Measurements from ENCODE around the gene MOB3C.

MOB3C gene

DNA sequence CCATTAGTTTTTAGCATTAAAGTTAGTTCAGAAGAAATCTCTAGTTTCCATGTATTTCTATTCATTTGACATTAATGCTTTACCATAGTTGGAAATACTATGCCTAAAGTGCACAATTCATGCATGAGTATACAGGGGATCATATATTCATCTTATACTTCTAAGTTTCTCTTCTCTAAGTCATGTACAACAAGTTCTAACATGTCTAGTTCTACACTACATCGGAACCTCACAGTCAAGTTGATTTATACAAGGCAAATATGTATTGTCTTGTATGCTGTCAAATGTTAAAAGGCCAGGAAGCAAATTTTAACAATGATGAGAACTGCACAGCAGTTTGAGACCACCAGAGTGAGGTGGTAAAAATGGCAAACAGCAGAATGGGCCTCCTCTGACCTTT is 22.9 kb upstream of the MOB3C start:
- in situ Hi-C loops (cut with HindIII; ENCODE audit: low sequenced_read_pairs), result no loop called here

DNA sequence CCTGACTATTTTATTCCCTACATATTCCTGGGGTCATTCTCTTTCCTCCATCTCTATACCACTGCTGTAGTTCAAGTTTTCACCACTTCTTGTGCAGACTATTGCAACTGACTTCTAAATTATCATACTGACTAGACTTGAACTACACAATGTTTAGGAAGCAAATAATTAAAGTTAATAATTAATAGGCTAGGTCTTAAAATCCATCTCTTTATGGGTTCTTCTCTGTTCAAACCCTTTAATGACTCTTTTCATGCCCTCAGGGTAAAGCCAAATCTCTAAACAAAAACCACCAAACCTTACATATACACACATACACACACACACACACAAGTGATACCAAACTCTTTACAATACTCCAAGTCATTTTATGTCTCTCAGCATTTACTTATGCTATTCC is 22.3 kb upstream of the MOB3C start:
- in situ Hi-C loops (cut with HindIII; ENCODE audit: low sequenced_read_pairs), result no loop called here

DNA sequence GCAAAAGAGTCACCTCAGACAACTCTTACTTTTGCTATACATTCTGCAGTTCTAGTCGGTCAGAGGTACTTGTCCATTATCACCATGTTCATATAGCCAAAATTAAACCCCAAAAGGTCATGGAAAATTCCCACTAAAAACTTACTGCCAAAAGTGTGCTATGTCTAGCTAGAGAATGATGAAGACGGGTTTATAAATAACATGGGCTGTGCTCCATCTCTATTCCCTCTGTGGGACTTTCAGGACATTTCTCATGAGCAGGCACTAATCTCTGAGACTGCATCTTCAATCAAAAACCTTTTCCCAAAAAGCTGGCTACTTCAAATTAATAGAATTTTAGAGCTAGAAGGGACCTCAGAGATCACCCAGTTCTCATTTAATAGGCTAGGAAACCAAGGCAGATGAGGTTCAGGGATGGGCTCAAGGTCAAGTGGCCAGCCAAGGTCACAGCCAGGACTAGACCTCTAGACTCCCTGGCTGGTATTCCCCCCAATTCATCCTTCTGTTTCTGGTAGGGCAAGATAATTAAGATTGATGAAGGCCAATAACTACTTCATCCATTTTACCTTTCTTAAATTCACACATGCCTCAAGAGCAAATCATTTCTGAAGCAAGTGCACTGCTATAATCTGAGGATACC is 21.0 kb upstream of the MOB3C start:
- in situ Hi-C loops (cut with HindIII; ENCODE audit: low sequenced_read_pairs), result no loop called here

DNA sequence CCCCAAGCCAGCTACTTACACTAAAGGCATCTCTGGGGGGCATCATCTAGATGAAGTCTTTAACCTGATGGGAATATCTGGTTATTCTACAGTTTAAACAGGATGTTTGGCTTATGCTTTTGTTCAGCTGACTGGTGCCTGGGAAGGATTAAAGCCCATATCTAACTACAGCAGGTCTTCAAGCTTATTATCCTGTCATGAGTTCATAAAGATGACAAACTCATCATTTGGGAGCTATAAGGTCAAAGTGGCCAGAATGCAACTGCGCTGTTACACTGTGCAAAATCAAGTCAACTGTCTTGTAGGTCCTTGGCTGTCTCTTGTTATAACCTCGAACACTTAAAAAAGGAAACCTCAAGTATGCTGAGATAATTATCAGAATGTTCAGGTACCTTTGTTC is 18.6 kb upstream of the MOB3C start:
- in situ Hi-C loops (cut with HindIII; ENCODE audit: low sequenced_read_pairs), result no loop called here

DNA sequence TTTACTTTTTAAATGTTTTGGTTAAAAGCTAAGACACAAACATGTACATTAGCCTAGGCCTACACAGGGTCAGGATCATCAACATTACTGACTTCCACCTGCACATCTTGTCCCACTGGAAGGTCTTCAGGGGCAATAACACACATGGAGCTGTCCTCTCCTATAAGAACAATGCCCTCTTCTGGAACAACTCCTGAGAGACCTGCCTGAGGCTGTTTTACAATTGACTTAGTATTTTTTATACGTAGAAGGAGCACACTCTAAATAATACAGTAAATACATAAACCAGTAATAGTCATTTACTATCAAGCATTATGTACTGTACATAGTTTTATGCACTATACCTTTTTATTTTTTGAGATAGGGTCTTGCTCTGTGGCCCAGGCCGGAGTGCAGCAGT is 14.1 kb upstream of the MOB3C start:
- in situ Hi-C loops (cut with HindIII; ENCODE audit: low sequenced_read_pairs), result no loop called here

DNA sequence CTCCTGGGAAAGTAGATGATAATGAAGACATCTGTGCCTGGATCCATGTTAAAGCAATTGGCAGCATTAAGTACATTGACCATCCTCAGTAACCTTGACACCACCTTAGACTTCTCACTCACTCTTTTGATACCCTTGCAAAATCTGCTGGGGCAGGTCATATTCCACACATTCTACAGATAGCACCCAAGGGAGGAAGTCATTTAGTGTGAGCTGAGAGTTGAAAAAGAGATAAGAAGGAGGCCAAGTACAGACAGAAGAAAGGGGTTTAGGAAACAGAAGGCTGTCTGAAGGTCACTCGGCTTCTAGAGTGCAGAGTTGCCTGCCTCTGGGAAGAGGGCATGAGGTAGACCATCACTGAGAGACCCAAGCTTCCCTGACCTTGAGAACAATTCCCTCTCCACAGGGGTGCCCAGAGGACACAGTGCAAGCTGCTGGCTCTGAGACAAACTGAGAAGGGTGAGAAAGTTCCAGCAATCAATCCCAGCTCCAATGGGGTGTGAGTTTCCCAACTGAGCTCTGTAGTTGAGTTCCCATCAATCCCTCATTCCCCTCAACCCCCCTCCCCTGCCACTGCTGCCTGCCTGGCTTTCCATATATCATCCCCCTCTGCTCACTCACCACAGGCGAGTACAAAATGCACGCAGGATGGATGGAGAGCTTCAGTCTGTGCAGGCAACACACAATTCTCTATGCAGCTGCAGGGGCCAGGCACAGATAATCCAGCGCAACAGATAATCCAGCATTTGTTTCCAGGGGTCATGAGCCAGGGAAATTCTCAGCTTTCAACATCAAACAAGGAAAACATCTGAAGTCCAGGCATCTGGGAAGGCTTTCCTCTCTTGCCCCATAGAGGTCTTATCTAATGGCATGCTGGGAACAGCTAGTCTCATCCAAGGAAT is 7.4 kb upstream of the MOB3C start:
- in situ Hi-C loops (cut with HindIII; ENCODE audit: low sequenced_read_pairs), result no loop called here

DNA sequence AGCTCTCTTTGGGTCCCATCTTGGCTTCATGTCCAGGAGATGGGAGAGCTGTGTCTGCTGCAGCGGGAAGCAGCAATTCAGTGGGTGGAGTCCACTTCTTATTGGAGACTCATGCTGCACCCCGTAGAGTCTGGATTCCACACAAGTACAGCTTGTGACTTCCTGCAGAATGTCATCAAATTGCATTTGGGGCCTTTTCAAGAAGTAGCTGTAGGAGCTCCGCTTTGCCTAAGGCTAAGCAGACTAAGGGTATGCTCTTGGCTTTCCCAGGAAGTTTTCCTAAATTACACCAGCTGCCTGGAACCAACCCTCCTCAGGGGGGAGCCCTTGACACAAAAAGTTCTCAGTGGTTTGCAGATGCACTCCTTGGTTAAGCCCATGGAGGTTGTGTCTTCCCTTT is 5.7 kb upstream of the MOB3C start:
- in situ Hi-C loops (cut with HindIII; ENCODE audit: low sequenced_read_pairs), result no loop called here

DNA sequence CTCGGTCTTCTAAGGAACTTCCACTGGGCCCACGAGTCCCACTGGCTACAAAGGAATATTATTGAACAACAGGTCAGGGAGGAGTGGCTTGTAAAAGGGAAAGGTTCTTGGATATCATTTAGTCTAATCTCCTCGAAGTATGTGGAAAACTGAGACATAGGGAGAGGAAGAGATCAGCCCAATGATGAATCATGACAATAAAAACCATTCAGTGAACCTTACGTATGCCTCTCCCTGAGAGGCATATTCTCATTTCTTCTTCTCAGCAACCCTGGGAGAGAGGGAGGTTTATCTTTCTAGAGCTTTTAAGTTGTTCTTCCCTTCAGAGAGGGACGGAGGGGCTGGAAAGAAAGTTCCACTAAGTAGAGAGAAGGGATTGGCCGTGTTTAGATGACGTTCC is 5.3 kb upstream of the MOB3C start:
- in situ Hi-C loops (cut with HindIII; ENCODE audit: low sequenced_read_pairs), result no loop called here

DNA sequence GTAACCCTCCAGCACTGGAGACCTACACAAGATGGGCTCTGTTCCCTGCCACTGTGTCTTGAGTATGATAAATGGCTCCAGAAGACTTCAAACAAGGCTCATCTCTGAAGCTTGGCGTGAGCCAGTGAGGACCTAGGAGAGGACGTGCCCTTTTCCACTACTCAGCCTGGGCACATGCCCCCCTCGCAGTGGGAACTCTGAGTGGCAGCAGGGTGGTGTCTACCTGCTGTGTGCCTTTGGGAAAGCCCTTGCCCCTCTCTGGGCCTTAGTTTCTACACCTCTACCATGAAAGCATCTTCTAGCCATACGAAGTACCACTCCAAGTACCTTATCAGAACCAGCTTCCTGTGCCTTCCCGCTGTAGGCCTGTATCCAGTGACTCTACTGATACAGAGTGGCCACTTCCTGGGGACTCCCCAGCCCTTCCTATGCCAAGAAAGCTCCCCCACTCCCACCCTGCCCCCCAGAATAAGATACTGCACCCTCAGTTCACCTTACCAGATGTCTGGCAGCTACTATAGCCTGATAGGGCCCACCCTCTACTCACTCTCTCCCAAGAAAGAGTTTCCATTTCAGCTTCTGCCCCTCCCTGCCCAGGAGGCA is 3.1 kb upstream of the MOB3C start:
- in situ Hi-C loops (cut with HindIII; ENCODE audit: low sequenced_read_pairs), result no loop called here

DNA sequence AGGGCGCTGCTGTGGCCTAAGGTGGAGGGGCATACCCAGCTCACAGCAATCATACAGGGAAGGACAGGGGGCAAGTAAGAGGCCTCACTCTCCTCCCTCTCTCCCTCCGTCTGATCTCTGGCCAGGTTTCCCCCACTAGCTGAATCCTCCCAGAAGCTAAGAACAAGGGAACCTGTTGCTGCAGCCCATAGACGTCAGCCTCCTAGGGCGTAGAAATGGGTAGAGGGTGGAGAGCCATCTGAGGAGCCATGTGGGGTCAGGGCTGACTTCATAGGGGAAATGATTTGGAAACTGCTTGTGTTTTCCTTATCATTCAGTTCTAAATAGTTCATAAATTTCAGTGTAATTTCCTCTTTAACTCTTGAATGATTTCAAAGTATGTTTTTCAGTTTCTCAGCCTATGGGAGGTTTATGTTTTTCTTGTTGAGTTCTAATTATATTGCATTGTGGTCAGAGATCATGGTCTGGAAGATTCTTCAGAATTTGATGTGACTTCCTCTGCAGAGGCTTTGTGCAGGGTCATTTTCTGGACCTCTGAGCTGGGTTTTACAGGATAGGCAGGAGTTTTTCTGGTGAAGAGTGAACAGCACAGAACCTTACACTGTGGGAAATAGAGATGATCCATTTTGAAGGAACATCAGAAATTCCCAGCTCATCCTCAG is 2.3 kb upstream of the MOB3C start:
- in situ Hi-C loops (cut with HindIII; ENCODE audit: low sequenced_read_pairs), result no loop called here

DNA sequence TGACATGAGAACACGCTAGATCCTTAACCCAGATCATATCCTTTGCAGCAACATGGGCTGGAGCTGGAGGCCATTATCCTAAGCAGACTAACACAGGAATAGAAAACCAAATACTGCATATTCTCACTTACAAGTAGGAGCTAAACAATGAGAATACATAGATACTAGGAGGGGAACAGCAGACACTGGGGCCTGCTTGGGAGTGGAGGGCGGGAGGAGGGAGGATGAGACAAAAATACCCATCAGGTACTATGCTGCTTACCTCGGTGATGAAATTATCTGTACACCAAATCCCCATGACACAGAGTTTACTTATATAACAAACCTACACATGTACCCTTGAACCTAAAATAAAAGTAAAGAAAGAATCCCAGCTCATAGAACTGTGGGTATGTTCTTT is 1.2 kb upstream of the MOB3C start:
- in situ Hi-C loops (cut with HindIII; ENCODE audit: low sequenced_read_pairs), result no loop called here

DNA sequence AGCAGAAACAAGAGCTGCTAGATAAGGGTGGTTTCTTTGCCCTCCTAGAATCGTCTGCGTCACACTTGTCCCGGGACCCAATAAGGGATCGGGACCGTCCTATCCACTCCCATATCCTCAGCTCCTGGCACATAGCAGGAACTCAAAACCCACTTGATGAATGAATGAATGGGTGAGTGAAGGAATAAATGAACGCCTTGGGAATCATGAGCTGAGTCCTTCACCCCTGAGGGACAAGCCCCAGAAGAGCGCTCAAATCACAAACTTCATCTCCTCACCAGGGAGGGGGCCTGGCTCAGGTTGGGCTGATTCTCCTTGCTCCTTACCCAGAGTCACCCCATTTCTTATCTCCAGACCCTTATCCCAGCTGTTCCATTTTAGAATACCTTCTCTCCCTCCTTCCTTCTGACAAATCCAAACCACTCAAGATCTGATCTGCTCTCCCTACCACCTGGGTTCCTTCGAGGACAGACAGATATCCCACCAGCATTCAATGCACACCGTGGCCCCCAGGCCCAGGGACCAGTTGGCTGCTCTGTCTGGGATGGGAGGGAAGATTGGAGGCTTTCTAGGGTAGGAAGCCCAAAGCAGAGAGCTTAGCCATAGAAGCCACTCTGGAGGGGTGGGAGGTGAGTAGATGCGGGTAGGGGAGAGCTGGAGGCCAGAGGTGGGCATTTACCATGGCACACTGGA is 643 bp upstream of the MOB3C start:
- in situ Hi-C loops (cut with HindIII; ENCODE audit: low sequenced_read_pairs), result no loop called here

DNA sequence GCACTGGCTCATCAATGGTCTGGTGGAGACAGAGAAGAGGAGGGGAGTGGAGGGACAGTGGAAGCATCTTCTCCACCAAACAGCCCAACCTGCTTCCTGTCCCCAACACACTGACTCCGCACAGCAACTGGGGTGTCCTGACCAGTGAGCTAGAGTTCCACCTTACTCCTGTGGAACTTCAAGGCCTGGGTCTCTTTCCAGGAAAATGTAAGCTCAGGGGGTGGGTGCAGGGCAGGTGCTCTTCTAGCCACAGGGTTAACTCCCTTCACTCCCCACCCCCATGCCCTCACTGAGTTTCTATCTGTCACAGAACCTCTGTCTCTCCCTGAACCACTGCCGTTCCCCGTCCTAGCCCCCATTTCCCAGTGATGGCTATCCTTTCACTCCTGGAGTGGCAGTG is 876 bp downstream of the MOB3C start:
- in situ Hi-C loops (cut with HindIII; ENCODE audit: low sequenced_read_pairs), result no loop called here

DNA sequence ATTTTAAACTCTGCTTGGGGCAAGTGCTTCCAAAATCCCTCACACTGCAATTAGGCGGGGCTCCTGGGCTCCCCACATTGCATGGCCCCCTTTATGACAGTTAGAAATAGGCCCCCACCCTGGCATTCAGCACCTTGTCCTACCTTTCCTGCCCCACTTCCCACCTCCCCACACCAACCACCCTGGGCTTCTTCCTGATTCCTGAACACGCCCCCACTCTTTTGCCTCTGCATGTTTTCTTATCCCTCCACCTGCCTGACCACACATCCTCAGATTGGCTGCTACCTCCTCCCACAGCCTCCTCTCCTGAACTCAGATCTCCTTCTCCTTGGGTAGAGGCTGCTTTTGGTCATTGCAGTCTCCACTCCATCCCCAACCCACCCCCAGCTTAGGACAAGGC is 1.5 kb downstream of the MOB3C start:
- in situ Hi-C loops (cut with HindIII; ENCODE audit: low sequenced_read_pairs), result no loop called here

DNA sequence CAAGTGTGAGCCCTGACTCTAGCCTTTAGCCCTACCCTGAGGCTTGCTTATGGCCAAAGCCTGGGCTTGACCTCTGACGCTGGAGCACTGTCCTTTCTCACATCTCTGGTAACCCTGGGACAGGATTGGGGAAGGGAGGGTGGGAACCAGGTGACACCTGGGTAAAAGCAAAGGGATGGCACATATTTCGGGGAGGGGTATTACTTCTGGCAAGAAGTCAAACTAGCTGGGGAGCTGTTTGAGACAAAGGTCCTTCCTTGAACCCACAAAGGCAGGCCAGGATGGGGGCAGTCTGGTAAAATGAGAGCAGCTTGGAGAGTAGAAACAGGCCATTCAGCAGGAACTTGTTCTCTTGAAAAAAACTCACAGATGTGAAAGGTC is 2.0 kb downstream of the MOB3C start:
- in situ Hi-C loops (cut with HindIII; ENCODE audit: low sequenced_read_pairs), result no loop called here

DNA sequence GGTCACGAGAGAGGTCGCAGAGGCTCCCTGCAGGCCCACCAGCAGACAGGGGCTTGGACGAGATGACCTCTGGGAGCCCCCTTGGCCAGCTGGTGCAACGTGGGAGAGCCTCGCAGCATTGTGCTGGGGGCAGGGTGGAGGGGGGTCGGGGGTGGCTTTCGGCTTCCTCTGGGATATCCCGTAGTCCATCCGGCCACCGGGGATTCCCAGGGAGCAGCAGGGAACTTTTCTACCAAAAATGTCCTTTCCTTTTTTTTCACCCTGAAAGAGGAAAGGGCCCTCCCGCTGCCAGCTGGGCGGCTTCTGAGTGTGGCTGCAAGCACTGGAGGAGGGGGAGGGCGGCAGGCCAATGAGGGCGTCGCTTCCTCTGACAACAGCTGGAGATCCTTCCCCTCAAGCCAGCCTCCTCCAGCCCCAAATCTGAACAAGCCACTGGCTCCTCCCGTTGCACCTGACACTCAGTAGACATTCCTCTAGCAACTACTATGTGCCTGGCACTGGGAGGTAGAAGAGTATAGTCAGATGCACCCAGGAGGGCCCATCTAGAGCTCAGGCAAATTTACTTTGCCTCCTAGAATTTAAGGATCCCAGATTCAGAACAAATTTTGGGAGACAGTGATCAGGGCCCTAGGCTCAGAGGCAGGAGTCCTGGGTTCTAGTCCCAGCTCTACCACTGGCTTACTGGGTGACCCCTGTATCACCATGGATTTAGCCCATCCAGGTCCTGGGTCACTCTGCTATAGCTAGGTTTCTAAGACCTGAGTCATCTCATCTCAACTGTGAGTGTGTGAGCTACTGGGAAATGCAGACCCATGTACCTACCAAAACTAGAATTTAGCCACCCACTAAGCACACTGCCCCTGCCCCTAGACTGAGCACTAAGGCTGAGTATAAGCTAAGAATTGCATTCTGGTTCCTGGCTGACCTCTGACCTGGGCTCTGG is 2.7 kb downstream of the MOB3C start:
- in situ Hi-C loops (cut with HindIII; ENCODE audit: low sequenced_read_pairs), result no loop called here

DNA sequence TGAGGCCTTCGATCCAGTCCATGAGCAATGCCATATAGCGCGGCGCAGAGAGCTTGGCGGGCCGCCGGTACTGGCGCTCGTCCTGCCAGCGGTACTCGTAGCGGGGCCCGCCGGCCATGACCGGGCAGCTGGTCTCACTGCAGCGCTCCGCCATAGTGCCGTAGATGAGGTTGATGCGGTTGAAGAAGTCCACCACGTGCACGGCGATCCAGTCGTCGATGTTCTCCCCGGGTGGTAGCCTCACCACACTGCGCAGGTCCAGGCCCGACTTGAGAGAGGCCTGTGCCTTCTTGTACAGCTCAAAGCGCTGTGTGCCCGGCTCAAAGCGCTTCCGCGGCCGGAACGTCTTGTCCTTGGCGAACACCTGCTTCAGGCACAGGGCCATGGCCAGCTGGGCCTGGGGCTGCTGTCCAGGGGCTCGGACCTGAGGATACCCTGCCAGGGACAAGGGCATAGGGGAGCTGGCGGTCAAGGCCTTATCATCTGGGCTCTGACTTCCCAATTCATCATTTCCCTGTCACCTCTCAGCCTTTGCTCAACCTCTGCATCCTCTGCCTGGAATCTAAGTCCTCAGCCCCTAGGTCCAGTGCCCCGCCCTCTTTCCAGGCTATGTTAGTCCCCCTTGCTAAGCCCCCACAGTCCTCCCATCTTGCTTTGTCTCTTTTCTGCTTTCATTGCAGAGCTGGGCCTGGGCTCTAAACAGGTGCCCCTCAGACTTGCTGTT is 3.5 kb downstream of the MOB3C start:
- in situ Hi-C loops (cut with HindIII; ENCODE audit: low sequenced_read_pairs), result no loop called here

DNA sequence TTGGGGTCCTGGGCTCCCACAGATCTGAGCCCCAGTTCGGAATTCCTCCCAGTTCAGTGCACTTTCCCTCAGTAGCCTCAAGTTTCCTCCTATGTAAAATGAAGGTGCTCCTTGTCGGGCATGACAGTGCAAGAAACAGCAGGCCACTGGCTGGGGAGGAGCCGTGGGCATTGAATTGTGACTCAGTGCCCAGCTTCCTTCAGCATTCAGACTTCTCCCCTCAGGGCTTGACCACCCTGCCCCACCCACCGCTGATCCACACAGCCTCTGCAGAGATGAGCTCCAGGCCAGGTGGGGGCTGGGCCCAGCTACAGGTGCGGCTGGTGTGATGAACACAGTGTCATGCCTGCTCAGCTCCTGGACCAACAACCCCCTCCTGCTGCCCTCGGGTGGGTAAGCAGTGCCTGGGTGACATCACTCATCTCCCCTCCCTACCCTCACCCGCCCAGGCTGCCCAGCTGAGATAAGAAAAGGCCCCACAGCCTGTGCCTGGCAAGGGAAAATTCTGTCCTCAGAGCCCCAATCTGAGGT is 4.9 kb downstream of the MOB3C start:
- in situ Hi-C loops (cut with HindIII; ENCODE audit: low sequenced_read_pairs), result no loop called here
